SU-DHL-6 (cell line): Measurements from ENCODE around the gene MPHOSPH6.

Source experiments
- H2AFZ ChIP-seq: fragments of 200-600 bp; sonication (generic); 2 replicates; pipeline ENCODE4 v1.6.1; 2014; ENCODE audit warnings: low read depth, mild to moderate bottlenecking, moderate library complexity, mixed read lengths, antibody characterized with exemption, low read length; ENCODE audit not compliant: severe bottlenecking
- H3F3A ChIP-seq: fragments of 200-600 bp; shearing (Covaris generic); 2 replicates; pipeline ENCODE4 v1.6.0; 2016; ENCODE audit warnings: antibody characterized with exemption, mild to moderate bottlenecking; ENCODE audit not compliant: insufficient read depth
- H3K27ac ChIP-seq: fragments of 200-600 bp; sonication (generic); 2 replicates; pipeline ENCODE4 v1.5.1; 2016; ENCODE audit warnings: low read depth, mild to moderate bottlenecking, low read length, moderate library complexity, mixed read lengths
- H3K27me3 ChIP-seq: fragments of 200-600 bp; sonication (generic), shearing (Covaris generic); 2 replicates; pipeline ENCODE4 v1.6.0; 2014; ENCODE audit warnings: mild to moderate bottlenecking, low read length
- H3K36me3 ChIP-seq: fragments of 200-600 bp; sonication (generic); 2 replicates; pipeline ENCODE4 v1.6.1; 2014; ENCODE audit warnings: mild to moderate bottlenecking, low read length, mixed read lengths
- H3K4me2 ChIP-seq: fragments of 300-600, 200-600 bp; shearing (Covaris generic), sonication (generic); 2 replicates; pipeline ENCODE4 v1.6.0; 2014; ENCODE audit warnings: low read length, low read depth, mild to moderate bottlenecking; ENCODE audit not compliant: poor library complexity, severe bottlenecking
- H3K4me3 ChIP-seq: fragments of 200-600 bp; sonication (generic); 2 replicates; pipeline ENCODE4 v1.5.1; 2014; ENCODE audit warnings: antibody characterized with exemption, low read length, mild to moderate bottlenecking, mixed read lengths; ENCODE audit not compliant: insufficient read depth, poor library complexity, severe bottlenecking
- H3K79me2 ChIP-seq: fragments of 200-600 bp; sonication (generic); 2 replicates; pipeline ENCODE4 v1.6.1; 2014; ENCODE audit warnings: mild to moderate bottlenecking, low read length, moderate library complexity; ENCODE audit not compliant: insufficient read depth
- H3K9ac ChIP-seq: fragments of 200-600 bp; sonication (generic); 2 replicates; pipeline ENCODE4 v1.7.0; 2014; ENCODE audit warnings: mild to moderate bottlenecking, low read length
- H3K9me2 ChIP-seq: fragments of 200-600 bp; sonication (generic); replicated peaks from 2 replicates; pipeline ENCODE4 v1.6.1; 2014; ENCODE audit warnings: low read length; ENCODE audit not compliant: insufficient read depth
- H3K9me3 ChIP-seq: fragments of 200-600 bp; sonication (generic); 2 replicates; pipeline ENCODE4 v1.6.1; 2014; ENCODE audit warnings: low read length, mixed read lengths; ENCODE audit not compliant: insufficient read depth
- H4K20me1 ChIP-seq: fragments of 200-600 bp; sonication (generic); 2 replicates; pipeline ENCODE4 v1.6.1; 2014; ENCODE audit warnings: low read depth, mild to moderate bottlenecking, antibody characterized with exemption, low read length, moderate library complexity, mixed read lengths
- EZH2phosphoT487 ChIP-seq: fragments of 200-600 bp; sonication (generic), shearing (Covaris generic); conservative IDR thresholded peaks from 2 replicates; pipeline ENCODE4 v1.6.1; 2018; ENCODE audit warnings: mild to moderate bottlenecking, antibody characterized with exemption, low read length, moderate library complexity, mixed read lengths
- TF ChIP-seq, protein P1 (sequence below): fragments of 200-600 bp; sonication (generic); IDR thresholded peaks from one replicate; pipeline ENCODE4 v1.5.1; 2017; ENCODE audit warnings: antibody characterized with exemption, mild to moderate bottlenecking, low read length, moderate library complexity; ENCODE audit not compliant: insufficient read depth, poor library complexity, severe bottlenecking

MPHOSPH6 gene

DNA sequence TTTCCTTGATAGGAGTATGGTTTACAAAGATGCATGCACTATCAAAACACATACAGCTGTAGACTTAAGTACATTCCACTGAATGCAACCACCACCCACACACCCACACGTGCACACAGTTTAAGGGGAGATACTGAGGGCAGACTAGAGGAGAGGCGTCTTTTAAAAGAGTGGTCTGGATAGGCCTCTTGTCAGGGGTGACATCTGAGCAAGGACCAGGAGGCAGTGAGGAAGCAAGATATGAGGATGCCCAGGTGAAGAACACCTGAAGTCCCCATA is 12.6 kb downstream of the MPHOSPH6 start:
- Histone ChIP-seq H3K9me3 (no peaks in the 10 kb centered on the region), H3K79me2 (0 out of 2 replicates have a peak, but pooled peaks cover 9% of the 10 kb centered on the region), H2AFZ (no peak overlapping the region), H3K27me3 (no peaks in the 10 kb centered on the region), H3K9me2 (no peaks in the 10 kb centered on the region), H3K36me3 (peaks cover 33% of the 10 kb centered on the region), H3F3A (no peaks in the 10 kb centered on the region), H3K27ac (no peak overlapping the region), H4K20me1 (no peaks in the 10 kb centered on the region), H3K9ac (no peak overlapping the region), H3K4me3 (no peak overlapping the region), H3K4me2 (no peak overlapping the region)
- no peak for TF ChIP-seq EZH2phosphoT487
- TF ChIP-seq, protein P1, sequence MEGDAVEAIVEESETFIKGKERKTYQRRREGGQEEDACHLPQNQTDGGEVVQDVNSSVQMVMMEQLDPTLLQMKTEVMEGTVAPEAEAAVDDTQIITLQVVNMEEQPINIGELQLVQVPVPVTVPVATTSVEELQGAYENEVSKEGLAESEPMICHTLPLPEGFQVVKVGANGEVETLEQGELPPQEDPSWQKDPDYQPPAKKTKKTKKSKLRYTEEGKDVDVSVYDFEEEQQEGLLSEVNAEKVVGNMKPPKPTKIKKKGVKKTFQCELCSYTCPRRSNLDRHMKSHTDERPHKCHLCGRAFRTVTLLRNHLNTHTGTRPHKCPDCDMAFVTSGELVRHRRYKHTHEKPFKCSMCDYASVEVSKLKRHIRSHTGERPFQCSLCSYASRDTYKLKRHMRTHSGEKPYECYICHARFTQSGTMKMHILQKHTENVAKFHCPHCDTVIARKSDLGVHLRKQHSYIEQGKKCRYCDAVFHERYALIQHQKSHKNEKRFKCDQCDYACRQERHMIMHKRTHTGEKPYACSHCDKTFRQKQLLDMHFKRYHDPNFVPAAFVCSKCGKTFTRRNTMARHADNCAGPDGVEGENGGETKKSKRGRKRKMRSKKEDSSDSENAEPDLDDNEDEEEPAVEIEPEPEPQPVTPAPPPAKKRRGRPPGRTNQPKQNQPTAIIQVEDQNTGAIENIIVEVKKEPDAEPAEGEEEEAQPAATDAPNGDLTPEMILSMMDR: no peak

DNA sequence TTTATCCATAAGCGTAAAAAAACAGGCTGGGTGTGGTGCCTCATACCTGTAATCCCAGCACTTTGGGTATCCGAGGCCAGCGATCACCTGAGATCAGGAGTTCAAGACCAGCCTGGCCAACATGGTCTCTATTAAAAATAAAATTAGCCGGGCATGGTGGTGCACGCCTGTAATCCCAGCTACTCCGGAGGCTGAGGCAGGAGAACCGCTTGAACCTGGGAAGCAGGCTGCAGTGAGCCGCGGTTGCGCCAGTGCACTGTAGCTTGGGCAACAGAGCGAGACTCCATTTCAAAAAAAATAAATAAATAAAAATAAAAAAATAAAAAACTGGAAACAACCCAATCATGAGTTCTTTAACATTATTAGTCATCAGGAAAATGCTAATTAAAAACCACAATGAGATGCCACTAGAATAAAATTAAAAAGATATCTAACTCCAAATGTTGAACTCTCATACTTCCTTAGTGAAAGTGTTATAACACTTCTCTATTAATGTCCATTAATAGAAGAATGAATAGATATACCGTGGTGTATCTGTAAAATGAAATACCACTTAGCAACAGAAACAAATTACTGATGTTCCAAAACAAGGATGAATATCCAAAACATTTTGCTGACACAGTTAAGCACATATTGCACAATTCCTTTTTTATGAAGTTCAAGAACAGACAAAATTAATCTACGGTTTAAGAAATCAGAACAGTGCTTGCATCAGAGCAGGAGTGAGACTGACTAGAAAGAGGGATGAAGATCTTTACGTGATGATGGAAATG is 13.1 kb downstream of the MPHOSPH6 start:
- Histone ChIP-seq H4K20me1 (no peaks in the 10 kb centered on the region), H3K4me2 (no peak overlapping the region), H2AFZ (no peak overlapping the region), H3F3A (no peaks in the 10 kb centered on the region), H3K79me2 (0 out of 2 replicates have a peak, but pooled peaks cover 9% of the 10 kb centered on the region), H3K9me3 (no peaks in the 10 kb centered on the region), H3K27me3 (no peaks in the 10 kb centered on the region), H3K9me2 (no peaks in the 10 kb centered on the region), H3K36me3 (peaks cover 30% of the 10 kb centered on the region), H3K27ac (no peak overlapping the region), H3K4me3 (no peak overlapping the region), H3K9ac (no peak overlapping the region)
- no peak for TF ChIP-seq EZH2phosphoT487
- TF ChIP-seq, protein P1: no peak

DNA sequence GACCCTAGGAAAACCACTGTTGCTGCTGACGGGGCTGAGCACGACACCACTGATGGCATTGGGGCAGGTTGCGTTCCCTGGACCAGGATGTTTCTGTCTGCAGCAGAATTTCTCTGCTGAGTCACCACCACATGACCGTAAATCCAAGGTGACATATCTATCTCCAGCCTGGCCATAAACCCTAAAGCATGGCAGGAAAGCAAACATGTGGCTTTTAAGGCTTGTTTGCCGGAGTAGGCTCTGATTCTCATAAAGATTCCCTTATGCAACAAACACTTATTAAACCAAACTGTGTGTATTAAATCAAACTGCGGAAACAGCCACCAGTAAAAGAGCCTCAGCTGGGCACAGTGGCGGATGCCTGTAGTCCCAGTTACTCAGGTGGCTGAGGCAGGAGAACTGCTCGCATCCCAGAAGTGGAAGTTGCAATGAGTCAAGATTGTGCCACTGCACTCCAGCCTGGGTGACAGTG is 17.3 kb downstream of the MPHOSPH6 start:
- Histone ChIP-seq H3K9me3 (no peaks in the 10 kb centered on the region), H3K27me3 (no peaks in the 10 kb centered on the region), H3K9me2 (no peaks in the 10 kb centered on the region), H3F3A (no peaks in the 10 kb centered on the region), H4K20me1 (no peaks in the 10 kb centered on the region), H3K9ac (no peak overlapping the region), H3K27ac (no peak overlapping the region), H3K4me3 (no peak overlapping the region), H3K4me2 (no peak overlapping the region), H3K36me3 (peaks cover 23% of the 10 kb centered on the region), H2AFZ (no peak overlapping the region), H3K79me2 (0 out of 2 replicates have a peak, but pooled peaks cover 2% of the 10 kb centered on the region)
- TF ChIP-seq EZH2phosphoT487: no peak
- TF ChIP-seq, protein P1: no peak
